A673 (cell line): ENCODE measurements around the gene ARHGEF39. TPM values are rescaled to one million over a fixed set of nuclear protein-coding genes. Genes with fewer than 3 reads are reported as not detected.

ENCODE experiments used
- BruUV-seq: library from RNA; stranded (reverse); fragments of 400-500 nt; replicated peaks from 2 replicates; lab custom pipeline; 2021; lab: Mats Ljungman, UMichigan
- CTCF ChIA-PET: fragments of 300-600 bp; sonication (Branson Sonifier 250); formaldehyde crosslinking; loops from one replicate; lab custom pipeline; 2022; ENCODE audit warnings: antibody characterized with exemption; lab: Charles Lee
- POLR2A ChIA-PET: fragments of 300-600 bp; sonication (Branson Sonifier 250); formaldehyde crosslinking; loops from one replicate; lab custom pipeline; 2022; ENCODE audit warnings: antibody characterized with exemption; ENCODE audit not compliant: low non-redundant PET; lab: Charles Lee
- DNase-seq: peaks from one replicate; pipeline ENCODE4 v3.0.0-alpha.2; 2015; ENCODE audit warnings: low spot score
- H3K27ac ChIP-seq: fragments of 200-600 bp; sonication (generic); 2 replicates; pipeline ENCODE4 v1.5.1; 2016; ENCODE audit warnings: mixed run types, low read depth, mild to moderate bottlenecking, mixed read lengths, antibody characterized with exemption, low read length; ENCODE audit not compliant: poor library complexity, severe bottlenecking
- H3K27me3 ChIP-seq: fragments of 200-600 bp; sonication (generic); replicated peaks from 2 replicates; pipeline ENCODE4 v1.6.1; 2017; ENCODE audit warnings: mixed run types, low read depth, mild to moderate bottlenecking, mixed read lengths, antibody characterized with exemption, low read length; ENCODE audit not compliant: insufficient read depth, poor library complexity
- H3K36me3 ChIP-seq: fragments of 200-600 bp; sonication (generic); 2 replicates; pipeline ENCODE4 v1.6.1; 2016; ENCODE audit warnings: mixed run types, mild to moderate bottlenecking, mixed read lengths, antibody characterized with exemption, low read length; ENCODE audit not compliant: insufficient read depth, poor library complexity, severe bottlenecking
- H3K4me1 ChIP-seq: fragments of 200-600 bp; sonication (generic); 2 replicates; pipeline ENCODE4 v1.6.1; 2017; ENCODE audit warnings: mixed run types, mild to moderate bottlenecking, mixed read lengths, antibody characterized with exemption, low read length; ENCODE audit not compliant: insufficient read depth, poor library complexity, severe bottlenecking
- H3K4me3 ChIP-seq: fragments of 200-600 bp; sonication (generic); 2 replicates; pipeline ENCODE4 v1.5.1; 2016; ENCODE audit warnings: low read depth, mixed run types, mild to moderate bottlenecking, mixed read lengths, low read length; ENCODE audit not compliant: poor library complexity, severe bottlenecking
- H3K9me3 ChIP-seq: fragments of 200-600 bp; sonication (generic); 2 replicates; pipeline ENCODE4 v1.6.1; 2016; ENCODE audit warnings: mixed run types, low read depth, mild to moderate bottlenecking, mixed read lengths, antibody characterized with exemption, low read length; ENCODE audit not compliant: poor library complexity, severe bottlenecking
- EZH2 ChIP-seq: fragments of 200-600 bp; sonication (generic); IDR thresholded peaks from 2 replicates; pipeline ENCODE4 v1.6.1; 2017; ENCODE audit warnings: borderline replicate concordance, low read depth, mild to moderate bottlenecking, mixed read lengths, antibody characterized with exemption, low read length; ENCODE audit not compliant: poor library complexity, severe bottlenecking
- intact Hi-C: fragments of 100-400 bp; cut with micrococcal nuclease; formaldehyde crosslinking; loops from one replicate; pipeline ENCODE4 v1.10.0; 2022; ENCODE audit not compliant: unreplicated experiment
- total RNA-seq: library from RNA; stranded (reverse); gene quantifications from 2 replicates; pipeline ENCODE4 v1.2.3, GENCODE V29; 2021
- TF ChIP-seq, protein P1 (sequence below): fragments of 300-800, 200-600 bp; sonication (generic); conservative IDR thresholded peaks from 2 replicates; pipeline ENCODE4 v1.5.1; 2017; ENCODE audit warnings: low read depth, mild to moderate bottlenecking, antibody characterized with exemption, low read length, moderate library complexity, mixed read lengths

The ARHGEF39 gene
- total RNA-seq, 1 experiment from 2014 or later: 25.0 TPM

DNA sequence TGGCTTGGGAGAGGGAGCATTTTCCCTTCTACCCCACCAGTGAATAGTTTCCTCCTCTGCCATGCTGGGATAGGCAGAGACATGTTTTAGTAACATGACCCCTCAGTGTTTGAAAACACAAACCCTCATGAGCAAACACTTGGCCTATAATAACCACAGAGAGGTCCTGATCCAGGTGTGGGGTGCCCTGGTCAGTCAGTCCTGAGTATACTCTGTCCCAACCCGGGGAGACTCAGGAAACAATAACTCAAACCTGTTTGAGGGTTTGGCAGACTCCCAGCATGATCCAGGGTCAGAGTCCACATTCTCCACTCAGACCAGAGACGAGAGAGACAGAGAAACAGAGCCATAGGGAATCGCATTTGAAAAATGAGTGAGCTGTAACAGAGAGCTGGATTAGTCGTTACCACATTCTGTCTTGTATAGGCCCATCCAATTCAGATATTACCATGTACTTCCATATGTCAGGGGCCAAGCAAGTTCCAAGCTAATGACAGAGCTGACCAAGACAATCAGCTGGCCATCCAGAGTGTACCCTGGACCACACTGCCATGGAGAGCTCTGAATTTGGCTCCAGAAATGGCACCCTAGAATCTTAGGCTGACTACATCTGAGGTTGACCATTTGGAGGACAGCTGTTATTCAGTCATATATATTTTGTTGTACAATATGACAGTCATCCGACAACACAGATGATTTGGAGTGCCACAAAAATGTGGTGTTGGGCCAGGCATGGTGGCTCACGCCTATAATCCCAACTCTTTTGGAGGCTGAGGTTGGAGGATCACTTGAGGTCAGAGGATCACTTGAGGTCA is 4.5 kb upstream of the ARHGEF39 start:
- H3K4me1 ChIP-seq: no peaks in the 10 kb centered on the region
- intact Hi-C loops: no loop called here
- no TSS peak for BruUV-seq
- no peaks in the 10 kb centered on the region for H3K27me3 ChIP-seq
- no peak overlapping the region for H3K27ac ChIP-seq
- DNase-seq: no peak
- POLR2A ChIA-PET: no interaction called here
- H3K4me3 ChIP-seq: no peak overlapping the region
- no peaks in the 10 kb centered on the region for H3K9me3 ChIP-seq
- CTCF ChIA-PET: interaction anchor here (0.5 kb wide), 1 partner anchor 601 kb away, joined by 5 read pairs; no protein-coding TSS in a partner anchor
- no peaks in the 10 kb centered on the region for H3K36me3 ChIP-seq
- TF ChIP-seq EZH2: no peak
- TF ChIP-seq, protein P1, sequence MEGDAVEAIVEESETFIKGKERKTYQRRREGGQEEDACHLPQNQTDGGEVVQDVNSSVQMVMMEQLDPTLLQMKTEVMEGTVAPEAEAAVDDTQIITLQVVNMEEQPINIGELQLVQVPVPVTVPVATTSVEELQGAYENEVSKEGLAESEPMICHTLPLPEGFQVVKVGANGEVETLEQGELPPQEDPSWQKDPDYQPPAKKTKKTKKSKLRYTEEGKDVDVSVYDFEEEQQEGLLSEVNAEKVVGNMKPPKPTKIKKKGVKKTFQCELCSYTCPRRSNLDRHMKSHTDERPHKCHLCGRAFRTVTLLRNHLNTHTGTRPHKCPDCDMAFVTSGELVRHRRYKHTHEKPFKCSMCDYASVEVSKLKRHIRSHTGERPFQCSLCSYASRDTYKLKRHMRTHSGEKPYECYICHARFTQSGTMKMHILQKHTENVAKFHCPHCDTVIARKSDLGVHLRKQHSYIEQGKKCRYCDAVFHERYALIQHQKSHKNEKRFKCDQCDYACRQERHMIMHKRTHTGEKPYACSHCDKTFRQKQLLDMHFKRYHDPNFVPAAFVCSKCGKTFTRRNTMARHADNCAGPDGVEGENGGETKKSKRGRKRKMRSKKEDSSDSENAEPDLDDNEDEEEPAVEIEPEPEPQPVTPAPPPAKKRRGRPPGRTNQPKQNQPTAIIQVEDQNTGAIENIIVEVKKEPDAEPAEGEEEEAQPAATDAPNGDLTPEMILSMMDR: no peak

- no TSS peak for BruUV-seq
These were observed 2.9 kb upstream of the ARHGEF39 start for GRCh38 chr9:35667939-35668338.

GRCh38 chr9:35666549-35666948 is 1.6 kb upstream of the ARHGEF39 start:
- CTCF ChIA-PET: no interaction called here
- Histone ChIP-seq H3K4me3 (no peak overlapping the region), H3K27ac (no peak overlapping the region), H3K9me3 (no peaks in the 10 kb centered on the region), H3K27me3 (no peaks in the 10 kb centered on the region), H3K4me1 (peaks cover 10% of the 10 kb centered on the region), H3K36me3 (peaks cover 16% of the 10 kb centered on the region)
- intact Hi-C loops: no loop called here
- BruUV-seq: no TSS peak
- TF ChIP-seq, protein P1: no peak
- no peak for TF ChIP-seq EZH2
- DNase-seq: no peak
- POLR2A ChIA-PET: no interaction called here

More at GRCh38 chr9:35667939-35668338, 2.9 kb upstream of the ARHGEF39 start:
- H3K27ac ChIP-seq: no peak overlapping the region
- peaks cover 9% of the 10 kb centered on the region for H3K4me1 ChIP-seq
- TF ChIP-seq EZH2: no peak
- TF ChIP-seq, protein P1: no peak
- H3K36me3 ChIP-seq: peaks cover 2% of the 10 kb centered on the region
- ChIA-PET POLR2A (interaction anchor here (0.6 kb wide), 1 partner anchor 30 kb away, joined by 3 read pairs; no protein-coding TSS in a partner anchor), CTCF (interaction anchor here (0.5 to 0.6 kb wide), 2 partner anchors 57 to 1382 kb away, joined by 3 read pairs; no protein-coding TSS in a partner anchor)
- no peak for DNase-seq
- no peak overlapping the region for H3K4me3 ChIP-seq
- H3K9me3 ChIP-seq: no peaks in the 10 kb centered on the region
- intact Hi-C loops: no loop called here
- H3K27me3 ChIP-seq: no peaks in the 10 kb centered on the region
